Immature natural killer cell (primary cell): ENCODE measurements around the gene UGT1A7. TPM values are rescaled to one million over a fixed set of nuclear protein-coding genes. Genes with fewer than 3 reads are reported as not detected.
"Not testable (repeated sequence)": the region's sequence is repeated elsewhere in the genome, so short reads cannot be mapped to it uniquely, and the experiment has no call there.

Experiments used
- DNase-seq, 3 donors: peaks; one replicate each; pipeline ENCODE4 v3.0.0; 2022; ENCODE audit warnings: mixed read lengths in 1 of 3
- H3K27ac Mint-ChIP-seq, 6 donors: one replicate each; pipeline ENCODE4 v1.8.0; 2020; ENCODE audit warnings: mixed read lengths in 6 of 6, mild to moderate bottlenecking in 5 of 6, inconsistent platforms in 4 of 6, moderate library complexity in 3 of 6
- H3K27me3 Mint-ChIP-seq, 3 donors: one replicate each; pipeline ENCODE4 v1.8.0; 2020 to 2021; ENCODE audit warnings: low read depth in 3 of 3, mild to moderate bottlenecking in 3 of 3, mixed read lengths in 3 of 3, moderate library complexity in 3 of 3, inconsistent platforms in 1 of 3
- H3K36me3 Mint-ChIP-seq, 3 donors: one replicate each; pipeline ENCODE4 v1.8.0; 2020; ENCODE audit warnings: mixed read lengths in 3 of 3, inconsistent platforms in 2 of 3, mild to moderate bottlenecking in 2 of 3
- H3K4me1 Mint-ChIP-seq, 2 donors: one replicate each; pipeline ENCODE4 v1.8.0; 2020; ENCODE audit warnings: inconsistent platforms in 2 of 2, mild to moderate bottlenecking in 2 of 2, mixed read lengths in 2 of 2, moderate library complexity in 1 of 2
- H3K4me3 Mint-ChIP-seq, 5 donors: one replicate each; pipeline ENCODE4 v1.8.0; 2020; ENCODE audit warnings: mild to moderate bottlenecking in 5 of 5, mixed read lengths in 5 of 5, inconsistent platforms in 3 of 5, moderate library complexity in 3 of 5
- H3K9me3 Mint-ChIP-seq, 6 donors: one replicate each; pipeline ENCODE4 v1.8.0; 2020; ENCODE audit warnings: mild to moderate bottlenecking in 6 of 6, mixed read lengths in 6 of 6, inconsistent platforms in 4 of 6, moderate library complexity in 3 of 6
- polyA plus RNA-seq, 3 donors: library from polyadenylated mRNA; unstranded; fragments of 300-500 nt; fragmentation: Illumina TruSeq; gene quantifications; one replicate each; pipeline ENCODE4 v1.2.3, GENCODE V29; 2021

UGT1A7 gene
- not detected for polyA plus RNA-seq

- Mint-ChIP-seq H3K27me3 (peaks cover 0 to 12% (median 7%) of the 10 kb centered on the region in 3 donors), H3K4me3 (no peak within 1 kb of the TSS), H3K4me1 (peaks cover 4 to 11% of the 10 kb centered on the region in 2 donors), H3K27ac (no peak within 1 kb of the TSS), H3K9me3 (no peaks in the 10 kb centered on the region), H3K36me3 (peaks cover 0 to 2% (median 0%) of the 10 kb centered on the region in 3 donors)
- no peak for DNase-seq
Measured at GRCh38 chr2:233681521-233682099, at the start of gene UGT1A7. Gene UGT1A7, plus strand, starts transcription at chr2:233681901. Its CDS starts 37 bp downstream, at chr2:233681938.

GRCh38 chr2:233636306-233636705 is 45.4 kb upstream of the UGT1A7 start, which contains the start of gene UGT1A10:
Gene UGT1A10, plus strand, starts transcription at chr2:233636448. Its CDS starts 75 bp downstream, at chr2:233636523.
- not testable (repeated sequence) for H3K9me3 Mint-ChIP-seq, DNase-seq, H3K27ac Mint-ChIP-seq, H3K36me3 Mint-ChIP-seq, H3K4me3 Mint-ChIP-seq, H3K4me1 Mint-ChIP-seq
- peaks cover 7 to 13% (median 7%) of the 10 kb centered on the region in 3 donors for H3K27me3 Mint-ChIP-seq

- no peak for DNase-seq
- H3K27ac Mint-ChIP-seq: no peak overlapping the region
- peaks cover 0 to 6% (median 0%) of the 10 kb centered on the region in 3 donors for H3K36me3 Mint-ChIP-seq
- H3K4me1 Mint-ChIP-seq: no peaks in the 10 kb centered on the region
- H3K9me3 Mint-ChIP-seq: peaks cover 0 to 4% (median 0%) of the 10 kb centered on the region in 6 donors
- H3K4me3 Mint-ChIP-seq: no peak overlapping the region
- peaks cover 2 to 17% (median 2%) of the 10 kb centered on the region in 3 donors for H3K27me3 Mint-ChIP-seq
Measured at GRCh38 chr2:233638836-233639235, 42.9 kb upstream of the UGT1A7 start.

DNA sequence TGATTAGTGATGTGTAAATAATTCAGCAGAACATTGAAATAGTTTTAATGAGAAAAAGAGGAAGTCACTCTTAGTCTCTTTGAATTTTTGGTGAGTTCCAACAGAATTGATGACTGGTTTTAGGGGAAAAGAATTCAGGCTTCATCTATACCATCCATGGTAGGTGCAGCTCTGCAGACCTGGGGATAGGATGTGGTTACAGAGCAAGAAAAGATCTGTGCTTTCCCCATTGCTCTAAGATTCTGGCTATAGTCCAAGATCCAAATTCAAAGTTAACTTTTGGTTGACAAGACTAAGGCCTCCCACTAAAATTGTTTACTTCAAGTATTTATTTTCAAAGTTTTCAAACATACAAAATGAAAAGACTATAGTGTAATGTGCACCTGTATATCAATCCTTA is 41.8 kb upstream of the UGT1A7 start:
- H3K36me3 Mint-ChIP-seq: peaks cover 0 to 6% (median 0%) of the 10 kb centered on the region in 3 donors
- H3K4me3 Mint-ChIP-seq: no peak overlapping the region
- H3K4me1 Mint-ChIP-seq: no peaks in the 10 kb centered on the region
- H3K27ac Mint-ChIP-seq: no peak overlapping the region
- no peak for DNase-seq
- H3K27me3 Mint-ChIP-seq: peaks cover 2 to 20% (median 2%) of the 10 kb centered on the region in 3 donors
- peaks cover 0 to 4% (median 0%) of the 10 kb centered on the region in 6 donors for H3K9me3 Mint-ChIP-seq

- peaks cover 0 to 10% (median 5%) of the 10 kb centered on the region in 3 donors for H3K36me3 Mint-ChIP-seq
- H3K4me3 Mint-ChIP-seq: no peak overlapping the region
- peaks cover 17 to 18% of the 10 kb centered on the region in 2 donors for H3K4me1 Mint-ChIP-seq
- DNase-seq: no peak
- peaks cover 0 to 10% (median 5%) of the 10 kb centered on the region in 6 donors for H3K9me3 Mint-ChIP-seq
- peaks cover 0 to 19% (median 4%) of the 10 kb centered on the region in 3 donors for H3K27me3 Mint-ChIP-seq
- no peak overlapping the region for H3K27ac Mint-ChIP-seq
Measured at GRCh38 chr2:233643128-233643527, 38.6 kb upstream of the UGT1A7 start.

GRCh38 chr2:233646033-233646432 is 35.7 kb upstream of the UGT1A7 start:
- H3K27ac Mint-ChIP-seq: not testable (repeated sequence)

DNA sequence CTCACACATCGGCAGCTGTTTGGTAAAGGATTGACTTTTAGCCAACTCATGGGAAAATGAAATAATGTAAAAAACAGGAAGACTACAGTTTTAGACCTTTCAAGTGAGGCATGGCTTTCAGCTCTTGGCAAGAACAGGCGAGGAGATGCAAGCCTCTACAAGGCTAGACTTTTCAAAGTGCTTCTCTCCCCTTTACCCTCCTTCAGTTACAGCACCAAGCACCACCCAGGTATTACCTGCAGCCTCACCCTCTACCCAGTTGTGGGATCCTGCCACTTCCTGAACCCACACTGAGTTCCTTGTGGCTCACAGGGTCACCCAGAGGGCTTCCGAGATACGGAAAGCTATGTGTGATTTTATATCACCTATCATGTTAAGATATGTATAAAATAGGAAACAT is 30.7 kb upstream of the UGT1A7 start:
- H3K27me3 Mint-ChIP-seq: peaks cover 2 to 14% (median 5%) of the 10 kb centered on the region in 3 donors
- H3K27ac Mint-ChIP-seq: no peak overlapping the region
- H3K9me3 Mint-ChIP-seq: peaks cover 0 to 8% (median 5%) of the 10 kb centered on the region in 6 donors
- no peak for DNase-seq
- no peak overlapping the region for H3K4me3 Mint-ChIP-seq
- peaks cover 34 to 35% of the 10 kb centered on the region in 2 donors for H3K4me1 Mint-ChIP-seq
- H3K36me3 Mint-ChIP-seq: peaks cover 0 to 5% (median 4%) of the 10 kb centered on the region in 3 donors

More at GRCh38 chr2:233646033-233646432, 35.7 kb upstream of the UGT1A7 start:
- Mint-ChIP-seq H3K4me1 (peaks cover 17 to 18% of the 10 kb centered on the region in 2 donors), H3K27me3 (peaks cover 2 to 19% (median 5%) of the 10 kb centered on the region in 3 donors), H3K9me3 (peaks cover 0 to 10% (median 5%) of the 10 kb centered on the region in 6 donors)
- H3K36me3 Mint-ChIP-seq, DNase-seq, H3K4me3 Mint-ChIP-seq: not testable (repeated sequence)

DNA sequence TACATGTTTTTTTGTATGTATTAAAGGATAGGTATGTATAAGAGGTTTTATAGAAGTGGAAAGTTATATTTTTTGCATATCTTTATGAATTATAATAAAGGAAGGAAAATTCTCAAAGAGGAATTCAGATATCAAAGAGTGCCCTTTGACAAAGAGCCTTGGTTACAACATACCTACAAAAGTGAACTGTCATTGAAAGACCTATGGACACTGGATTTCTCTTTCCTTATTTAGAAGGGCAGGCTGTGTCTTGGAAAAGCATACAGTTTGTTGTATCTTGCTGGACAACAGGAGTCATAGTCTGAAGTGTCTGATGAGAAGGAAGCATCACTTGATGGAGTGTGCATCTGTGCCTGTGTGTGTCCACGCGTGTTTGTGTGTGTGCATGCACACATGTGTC is 30.3 kb upstream of the UGT1A7 start:
- Mint-ChIP-seq H3K4me1 (peaks cover 36 to 37% of the 10 kb centered on the region in 2 donors), H3K9me3 (peaks cover 0 to 6% (median 4%) of the 10 kb centered on the region in 6 donors), H3K36me3 (peaks cover 0 to 4% (median 4%) of the 10 kb centered on the region in 3 donors), H3K27ac (no peak overlapping the region), H3K27me3 (peaks cover 2 to 11% (median 5%) of the 10 kb centered on the region in 3 donors), H3K4me3 (no peak overlapping the region)
- DNase-seq: no peak

- H3K9me3 Mint-ChIP-seq: no peaks in the 10 kb centered on the region
- peak overlapping the region in 3 of 5 donors; percentile 25 to 48 (median 29) for H3K4me3 Mint-ChIP-seq
- peak; percentile 4 to 19 (median 11) for DNase-seq
- H3K36me3 Mint-ChIP-seq: no peaks in the 10 kb centered on the region
- H3K27me3 Mint-ChIP-seq: peaks cover 3 to 15% (median 5%) of the 10 kb centered on the region in 3 donors
- H3K27ac Mint-ChIP-seq: peak overlapping the region in 1 of 6 donors; percentile 59
- peaks cover 28% of the 10 kb centered on the region in 2 donors for H3K4me1 Mint-ChIP-seq
Measured at GRCh38 chr2:233654501-233654900, 27.2 kb upstream of the UGT1A7 start.

DNA sequence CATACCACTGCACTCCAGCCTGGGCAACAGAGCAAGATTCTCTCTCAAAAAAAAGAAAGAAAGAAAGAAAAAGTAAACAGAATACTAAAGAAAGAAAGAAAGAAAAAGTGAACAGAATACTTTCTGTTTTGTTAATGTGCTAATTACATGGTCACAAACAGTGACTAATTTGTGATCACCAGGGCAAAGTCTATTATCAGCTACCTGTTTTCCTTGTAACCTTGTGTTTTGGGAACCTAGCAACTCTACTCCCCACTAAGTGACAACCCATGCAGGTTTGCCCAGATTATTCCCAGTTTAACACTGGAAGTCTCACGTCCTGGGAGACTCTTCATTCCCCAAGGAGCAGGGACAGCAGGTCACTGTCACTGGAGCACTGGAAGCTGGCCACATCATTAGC is 26.7 kb upstream of the UGT1A7 start:
- peaks cover 3 to 19% (median 7%) of the 10 kb centered on the region in 3 donors for H3K27me3 Mint-ChIP-seq
- H3K36me3 Mint-ChIP-seq: no peaks in the 10 kb centered on the region
- peaks cover 28% of the 10 kb centered on the region in 2 donors for H3K4me1 Mint-ChIP-seq
- H3K27ac Mint-ChIP-seq: peak overlapping the region in 1 of 6 donors; percentile 59
- no peak for DNase-seq
- H3K9me3 Mint-ChIP-seq: no peaks in the 10 kb centered on the region
- H3K4me3 Mint-ChIP-seq: peak overlapping the region in 3 of 5 donors; percentile 25 to 48 (median 29)

DNA sequence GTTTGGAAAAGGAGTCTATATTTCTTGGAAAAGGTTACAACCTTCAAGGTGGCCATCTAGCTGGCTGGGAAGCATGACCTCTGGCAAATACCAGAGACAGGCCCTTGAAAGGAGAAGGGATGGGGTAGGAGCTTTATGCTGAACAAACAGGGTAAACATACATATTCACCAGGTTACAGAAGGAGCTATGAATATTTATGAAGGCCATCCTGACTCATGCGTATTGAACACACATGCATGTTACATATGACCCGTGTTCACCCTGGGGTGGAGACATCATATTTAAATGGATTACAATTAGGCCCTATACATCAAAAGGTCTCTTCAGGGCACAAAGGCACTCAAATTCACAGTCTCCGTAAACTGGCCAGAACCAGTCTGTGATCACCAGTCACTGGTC is 25.8 kb upstream of the UGT1A7 start:
- H3K36me3 Mint-ChIP-seq, H3K9me3 Mint-ChIP-seq, H3K4me3 Mint-ChIP-seq, H3K27ac Mint-ChIP-seq, DNase-seq: not testable (repeated sequence)
- Mint-ChIP-seq H3K27me3 (peaks cover 3 to 19% (median 7%) of the 10 kb centered on the region in 3 donors), H3K4me1 (peaks cover 28% of the 10 kb centered on the region in 2 donors)

DNA sequence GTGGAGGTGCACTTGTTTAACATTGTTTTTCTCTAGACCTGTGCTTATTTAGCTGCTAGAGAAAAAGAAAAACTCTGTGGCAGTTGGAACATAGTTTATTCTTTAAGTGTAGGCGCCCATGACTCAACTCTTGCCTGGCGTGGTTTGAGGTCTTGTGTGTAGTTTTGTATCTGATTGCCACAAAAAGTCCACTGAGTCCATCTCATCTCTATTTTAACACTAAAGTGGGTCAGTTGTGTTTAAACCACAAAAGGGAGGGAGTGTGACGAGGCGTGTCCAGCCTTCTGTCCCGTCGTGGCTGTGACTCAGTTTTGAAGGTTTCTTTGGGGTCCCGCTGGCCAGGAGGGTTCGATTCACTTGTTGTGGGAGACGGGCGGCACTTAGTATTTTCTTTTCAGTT is 25.3 kb upstream of the UGT1A7 start:
- no peaks in the 10 kb centered on the region for H3K9me3 Mint-ChIP-seq
- no peak overlapping the region for H3K4me3 Mint-ChIP-seq
- no peaks in the 10 kb centered on the region for H3K36me3 Mint-ChIP-seq
- peaks cover 3 to 19% (median 7%) of the 10 kb centered on the region in 3 donors for H3K27me3 Mint-ChIP-seq
- no peak for DNase-seq
- H3K27ac Mint-ChIP-seq: no peak overlapping the region
- H3K4me1 Mint-ChIP-seq: peaks cover 28% of the 10 kb centered on the region in 2 donors

DNA sequence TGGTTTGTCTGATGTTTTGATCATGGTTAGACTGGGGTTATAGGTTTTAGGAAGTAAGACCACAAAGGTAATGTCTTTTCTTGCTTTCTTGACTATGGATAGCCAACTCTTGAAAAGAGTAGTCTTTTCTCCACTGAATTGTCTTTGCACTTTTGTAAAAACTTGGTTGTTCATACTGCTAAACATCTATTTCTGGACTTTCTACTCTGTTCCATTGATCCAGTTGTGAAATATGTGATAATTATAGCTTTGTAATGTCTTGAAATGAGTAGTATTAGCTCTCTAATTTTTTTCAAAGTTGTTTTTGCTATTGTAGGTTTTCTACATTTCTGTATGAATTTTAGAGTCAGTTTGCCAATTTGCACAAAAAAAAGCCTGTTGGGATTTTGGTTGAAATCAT is 23.1 kb upstream of the UGT1A7 start:
- H3K4me1 Mint-ChIP-seq: peaks cover 28% of the 10 kb centered on the region in 2 donors
- H3K4me3 Mint-ChIP-seq: no peak overlapping the region
- H3K27me3 Mint-ChIP-seq: peaks cover 3 to 21% (median 7%) of the 10 kb centered on the region in 3 donors
- no peaks in the 10 kb centered on the region for H3K9me3 Mint-ChIP-seq
- no peaks in the 10 kb centered on the region for H3K36me3 Mint-ChIP-seq
- no peak overlapping the region for H3K27ac Mint-ChIP-seq
- no peak for DNase-seq

- Mint-ChIP-seq H3K4me1 (no peaks in the 10 kb centered on the region), H3K9me3 (peaks cover 0 to 8% (median 0%) of the 10 kb centered on the region in 6 donors), H3K4me3 (no peak overlapping the region), H3K27ac (no peak overlapping the region), H3K27me3 (peaks cover 2 to 27% (median 6%) of the 10 kb centered on the region in 3 donors), H3K36me3 (no peaks in the 10 kb centered on the region)
- no peak for DNase-seq
Measured at GRCh38 chr2:233663911-233664310, 17.8 kb upstream of the UGT1A7 start.
